GM21367 (cell line): ENCODE data around the gene CD27.
A peak's percentile ranks its signal among the peaks of the same experiment; 100 is the strongest.
"Not testable (repeated sequence)": the region's sequence is repeated elsewhere in the genome, so short reads cannot be mapped to it uniquely, and the experiment has no call there.

Source experiments
- ATAC-seq: cut with Tn5 transposase; IDR thresholded peaks from one replicate; pipeline ENCODE4 v1.9.1; 2021; ENCODE audit not compliant: unreplicated experiment

CD27 gene

GRCh38 chr12:6461401-6462233 is 16.9 kb downstream of the CD27 start:
- peak; percentile 47 for ATAC-seq

DNA sequence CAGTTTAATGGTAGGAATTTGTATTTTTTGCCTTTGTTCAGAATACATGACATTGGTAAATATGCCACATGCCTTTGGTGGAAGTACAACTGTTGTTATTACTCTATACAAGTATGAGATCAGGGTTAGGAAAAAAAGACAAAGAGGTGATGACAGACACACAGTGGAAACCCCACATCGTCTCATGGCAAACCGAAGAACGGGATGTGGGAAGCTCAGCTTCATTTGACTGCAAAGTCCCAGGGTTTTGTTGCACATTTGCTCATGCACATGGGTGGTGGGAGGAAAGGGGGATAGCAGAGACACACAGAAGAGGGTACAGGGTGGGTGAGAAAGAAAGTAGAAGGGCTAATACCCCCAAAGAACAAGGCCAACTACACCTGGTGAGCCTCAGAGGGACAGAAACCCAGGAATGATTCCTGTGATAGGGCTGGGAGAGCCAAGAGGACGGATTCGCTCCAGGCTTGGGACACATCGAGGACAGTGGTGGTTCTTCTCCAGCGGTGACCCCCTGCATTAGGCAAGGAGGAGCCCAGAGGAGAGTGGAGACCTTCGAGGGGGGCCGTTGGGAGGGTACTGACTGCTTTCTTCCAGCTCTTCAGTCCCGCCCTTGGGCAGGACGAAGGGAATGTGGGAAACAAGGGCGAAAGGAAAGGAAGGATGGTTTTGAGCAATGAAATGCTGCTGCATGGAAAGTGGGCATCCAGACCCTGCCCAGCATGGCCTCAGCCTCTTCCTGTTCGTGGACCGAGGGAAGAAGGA is 17.7 kb downstream of the CD27 start:
- no peak for ATAC-seq

DNA sequence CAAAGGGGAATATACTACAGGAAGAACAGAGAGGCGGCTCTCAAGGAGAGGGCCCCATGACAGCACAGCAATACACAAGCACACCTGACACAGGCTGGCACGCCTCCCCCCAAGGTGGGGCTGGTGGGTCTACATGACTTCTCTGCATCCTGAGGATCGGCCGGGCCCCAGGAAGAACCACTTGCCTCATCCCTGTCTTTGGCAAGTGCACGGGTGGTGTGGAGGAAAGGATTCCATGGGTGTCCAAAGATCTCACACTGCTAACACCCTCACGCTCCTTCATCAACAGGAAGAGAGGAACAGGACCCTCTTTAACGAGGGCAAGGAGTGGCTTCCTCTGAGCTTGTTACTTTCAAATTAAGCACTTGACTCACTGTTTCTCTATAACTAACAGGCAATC is 18.5 kb downstream of the CD27 start:
- ATAC-seq, result no peak

- no peak for ATAC-seq
These were observed 19.1 kb downstream of the CD27 start for GRCh38 chr12:6463858-6464257.

DNA sequence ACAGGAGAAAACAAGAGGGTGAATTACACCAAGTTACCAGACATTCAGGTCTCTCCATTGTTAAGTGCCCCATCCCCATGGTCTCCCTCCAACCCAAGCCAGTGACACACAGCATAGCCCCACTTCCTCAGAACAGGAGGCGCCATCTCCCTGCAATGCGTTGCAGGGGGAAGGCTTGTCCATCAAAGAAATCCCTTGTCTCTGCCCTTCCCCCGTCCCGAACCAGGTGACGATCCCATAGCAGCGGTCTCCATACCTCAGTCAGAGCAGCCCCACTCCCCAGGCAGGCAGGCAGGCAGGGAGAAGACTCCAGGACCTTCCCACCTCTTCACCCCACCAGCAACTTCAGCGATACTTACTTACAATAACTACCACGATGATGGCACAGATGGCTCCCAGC is 19.8 kb downstream of the CD27 start:
- ATAC-seq, result no peak

DNA sequence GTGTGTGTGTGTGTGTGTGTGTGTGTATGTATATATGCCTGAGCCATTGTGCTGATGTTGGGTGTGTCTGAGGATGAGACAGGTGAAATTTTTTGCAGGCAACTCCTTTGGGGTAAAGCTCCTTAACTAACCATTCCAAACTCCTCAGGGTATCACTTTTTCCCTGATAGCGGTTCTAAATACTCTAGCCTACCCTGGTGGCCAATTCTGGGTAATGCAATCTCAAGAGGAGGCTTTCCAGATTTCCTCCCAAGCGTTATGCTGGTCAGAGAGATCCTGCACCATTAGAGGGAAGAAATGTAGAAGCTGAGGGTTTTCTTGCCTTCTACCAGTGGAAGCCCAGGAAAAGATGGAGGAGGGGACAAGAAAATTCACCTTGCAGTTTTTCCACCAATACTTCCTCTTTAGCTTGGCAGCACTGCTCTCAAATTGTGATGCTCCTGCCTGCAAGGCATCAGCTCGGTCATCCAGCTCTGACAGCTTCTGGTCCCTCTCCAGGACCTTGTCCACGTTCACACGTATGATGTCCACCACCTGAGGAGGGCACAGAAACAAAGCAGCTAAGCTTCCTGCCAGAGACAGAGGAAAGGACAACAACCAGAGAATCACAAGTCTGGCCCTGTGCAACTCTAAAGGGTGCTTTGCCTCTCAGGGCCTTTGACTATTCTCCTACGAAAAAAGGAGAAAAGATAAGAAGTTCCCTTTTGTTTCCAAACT is 20.9 kb downstream of the CD27 start:
- no peak for ATAC-seq

DNA sequence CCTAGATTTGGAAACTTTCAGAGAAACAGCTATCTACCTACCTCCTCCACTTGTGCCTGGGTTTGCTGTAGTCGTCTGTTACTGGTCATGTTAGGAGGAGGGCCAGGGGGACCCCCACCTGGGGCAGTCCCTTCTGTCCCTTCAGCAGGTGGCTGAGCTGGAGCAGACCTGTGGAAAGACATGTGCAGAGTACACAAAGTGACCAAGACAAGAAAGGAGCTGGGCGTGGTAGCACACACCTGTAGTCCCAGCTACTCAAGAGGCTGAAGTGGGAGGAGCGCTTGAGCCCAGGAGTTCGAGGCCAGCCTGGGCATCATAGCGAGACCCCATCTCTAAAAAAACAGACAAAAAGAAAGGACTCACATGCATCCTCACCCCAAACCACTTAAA is 21.4 kb downstream of the CD27 start:
- ATAC-seq, result no peak

DNA sequence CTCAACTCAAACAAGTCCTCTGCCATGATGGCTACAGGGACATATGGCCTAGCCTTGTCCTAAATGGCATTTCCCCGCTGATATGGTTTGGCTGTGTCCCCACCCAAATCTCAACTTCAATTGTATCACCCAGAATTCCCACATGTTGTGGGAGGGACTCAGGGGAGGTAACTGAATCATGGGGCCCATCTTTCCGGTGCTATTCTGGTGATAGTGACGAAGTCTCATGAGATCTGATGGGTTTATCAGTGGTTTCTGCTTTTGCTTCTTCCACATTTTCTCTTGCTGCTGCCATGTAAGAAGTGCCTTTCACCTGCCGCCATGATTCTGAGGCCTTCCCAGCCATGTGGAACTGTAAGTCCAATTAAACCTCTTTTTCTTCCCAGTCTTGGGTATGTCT is 22.0 kb downstream of the CD27 start:
- not testable (repeated sequence) for ATAC-seq

GRCh38 chr12:6467571-6468282 is 23.0 kb downstream of the CD27 start:
- ATAC-seq, result not testable (repeated sequence)

GRCh38 chr12:6468283-6468575 is 23.5 kb downstream of the CD27 start:
- ATAC-seq, result no peak

- no peak for ATAC-seq
These were observed 24.3 kb downstream of the CD27 start for GRCh38 chr12:6469092-6469491.

DNA sequence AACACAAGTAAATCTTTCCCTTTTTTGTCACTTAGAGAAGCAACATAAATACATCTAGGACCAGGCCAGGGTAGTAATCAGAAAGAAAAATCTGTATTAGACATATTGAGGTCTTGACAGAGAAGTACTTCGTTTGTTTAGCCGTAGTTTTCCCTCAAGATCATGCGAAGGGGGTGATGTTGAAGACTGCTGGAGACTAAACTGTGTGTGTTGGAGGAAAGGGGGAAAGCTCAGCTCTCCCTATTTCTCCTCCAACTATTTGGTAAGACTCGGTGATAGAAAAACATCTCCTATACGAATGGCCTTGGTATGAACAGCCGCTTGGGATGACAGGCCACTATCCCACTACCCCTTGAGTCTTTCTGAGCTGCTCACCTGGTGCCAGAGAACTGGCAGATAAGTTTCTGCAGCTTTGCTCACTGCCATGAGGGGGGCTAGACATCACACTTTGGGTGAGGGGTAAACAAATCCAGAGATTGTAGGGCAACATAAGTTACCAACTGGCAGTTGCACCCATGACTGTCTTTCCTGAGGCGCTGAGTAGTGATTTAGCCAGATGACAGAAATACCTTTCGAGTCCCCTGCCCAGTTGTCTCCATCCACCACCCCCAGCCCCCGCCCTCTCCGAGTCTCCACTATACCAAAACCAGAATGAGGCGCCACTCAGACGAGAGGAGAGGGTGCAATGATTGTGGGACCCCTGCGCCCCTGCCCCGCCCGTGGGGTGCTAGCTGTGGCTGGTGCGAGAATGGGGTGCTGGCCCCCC is 25.0 kb downstream of the CD27 start:
- no peak for ATAC-seq

- ATAC-seq, result peak; percentile 77
These were observed 25.8 kb downstream of the CD27 start, which contains the start of gene VAMP1 for GRCh38 chr12:6470375-6471163. TSS of gene VAMP1 (minus strand) at chr12:6470677. CDS start at chr12:6470531, 146 bp downstream.

GRCh38 chr12:6471989-6472360 is 27.2 kb downstream of the CD27 start:
- no peak for ATAC-seq

DNA sequence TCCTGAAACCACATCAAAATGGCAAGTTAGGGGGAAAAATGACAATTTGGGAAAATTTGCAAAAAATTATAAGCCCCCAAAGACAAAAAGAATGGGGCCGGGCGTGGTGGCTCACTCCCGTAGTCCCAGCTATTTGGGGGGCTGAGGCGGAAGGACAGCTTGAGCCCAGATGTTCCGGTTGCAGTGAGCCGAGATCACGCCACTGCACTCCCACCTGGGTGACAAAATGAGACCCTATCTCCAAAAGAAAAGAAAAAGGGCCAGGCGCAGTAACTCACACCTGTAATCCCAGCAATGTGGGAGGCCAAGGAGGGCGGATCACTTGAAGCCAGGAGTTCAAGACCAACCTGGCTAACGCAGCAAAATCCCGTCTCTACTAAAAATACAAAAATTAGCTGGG is 27.7 kb downstream of the CD27 start:
- ATAC-seq, result no peak

DNA sequence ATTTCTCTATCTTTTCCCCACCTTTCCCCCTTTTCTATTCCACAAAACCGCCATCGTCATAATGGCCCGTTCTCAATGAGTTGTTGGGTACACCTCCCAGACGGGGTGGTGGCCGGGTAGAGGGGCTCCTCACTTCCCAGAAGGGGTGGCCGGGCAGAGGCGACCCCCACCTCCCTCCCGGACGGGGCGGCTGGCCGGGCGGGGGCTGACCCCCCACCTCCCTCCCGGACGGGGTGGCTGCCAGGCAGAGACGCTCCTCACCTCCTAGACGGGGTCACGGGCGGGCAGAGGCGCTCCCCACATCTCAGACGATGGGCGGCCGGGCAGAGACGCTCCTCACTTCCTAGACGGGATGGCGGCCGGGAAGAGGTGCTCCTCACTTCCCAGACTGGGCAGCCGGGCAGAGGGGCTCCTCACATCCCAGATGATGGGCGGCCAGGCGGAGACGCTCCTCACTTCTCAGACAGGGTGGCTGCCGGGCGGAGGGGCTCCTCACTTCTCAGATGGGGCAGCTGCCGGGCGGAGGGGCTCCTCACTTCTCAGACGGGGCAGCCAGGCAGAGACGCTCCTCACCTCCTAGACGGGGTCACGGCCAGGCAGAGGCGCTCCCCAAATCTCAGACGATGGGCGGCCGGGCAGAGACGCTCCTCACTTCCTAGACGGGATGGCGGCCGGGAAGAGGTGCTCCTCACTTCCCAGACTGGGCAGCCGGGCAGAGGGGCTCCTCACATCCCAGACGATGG is 30.6 kb downstream of the CD27 start:
- not testable (repeated sequence) for ATAC-seq

DNA sequence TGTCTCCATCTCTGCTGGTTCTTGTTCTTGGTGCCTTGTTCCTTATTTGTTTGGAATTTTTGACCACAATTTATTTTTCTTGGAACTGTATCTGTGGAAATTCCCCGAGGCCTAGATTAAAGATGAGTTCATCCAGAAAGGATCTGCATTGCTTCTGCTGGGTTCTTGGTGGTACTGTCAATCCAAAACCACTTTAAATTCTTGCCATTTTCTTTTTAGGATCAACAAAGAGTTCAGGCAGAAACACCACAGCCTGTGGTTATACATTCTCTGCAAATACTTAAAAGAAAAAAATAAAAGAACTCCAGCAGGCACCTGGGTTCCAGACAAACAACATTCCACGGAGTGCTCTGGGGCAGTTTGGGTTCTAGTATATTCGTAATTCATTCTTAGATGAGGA is 31.7 kb downstream of the CD27 start:
- no peak for ATAC-seq

GRCh38 chr12:6477601-6478377 is 33.0 kb downstream of the CD27 start:
- ATAC-seq, result not testable (repeated sequence)
